Measurements from ENCODE around the gene INSM1.

- TF ChIP-seq CTCF (IDR thresholded peaks at IDR 0.05): no peak
- no peak for TF ChIP-seq POLR2A (IDR thresholded peaks at IDR 0.05)
Observed at GRCh38 chr20:20411402-20411801, 43.5 kb downstream of the INSM1 start.
